RPMI8226 (cell line): ENCODE measurements around the gene C2.
"Not testable (repeated sequence)": the region's sequence is repeated elsewhere in the genome, so short reads cannot be mapped to it uniquely, and the experiment has no call there.

Experiments
- DNase-seq: peaks from one replicate; pipeline ENCODE4 v3.0.0-alpha.2; 2015

C2 gene

DNA sequence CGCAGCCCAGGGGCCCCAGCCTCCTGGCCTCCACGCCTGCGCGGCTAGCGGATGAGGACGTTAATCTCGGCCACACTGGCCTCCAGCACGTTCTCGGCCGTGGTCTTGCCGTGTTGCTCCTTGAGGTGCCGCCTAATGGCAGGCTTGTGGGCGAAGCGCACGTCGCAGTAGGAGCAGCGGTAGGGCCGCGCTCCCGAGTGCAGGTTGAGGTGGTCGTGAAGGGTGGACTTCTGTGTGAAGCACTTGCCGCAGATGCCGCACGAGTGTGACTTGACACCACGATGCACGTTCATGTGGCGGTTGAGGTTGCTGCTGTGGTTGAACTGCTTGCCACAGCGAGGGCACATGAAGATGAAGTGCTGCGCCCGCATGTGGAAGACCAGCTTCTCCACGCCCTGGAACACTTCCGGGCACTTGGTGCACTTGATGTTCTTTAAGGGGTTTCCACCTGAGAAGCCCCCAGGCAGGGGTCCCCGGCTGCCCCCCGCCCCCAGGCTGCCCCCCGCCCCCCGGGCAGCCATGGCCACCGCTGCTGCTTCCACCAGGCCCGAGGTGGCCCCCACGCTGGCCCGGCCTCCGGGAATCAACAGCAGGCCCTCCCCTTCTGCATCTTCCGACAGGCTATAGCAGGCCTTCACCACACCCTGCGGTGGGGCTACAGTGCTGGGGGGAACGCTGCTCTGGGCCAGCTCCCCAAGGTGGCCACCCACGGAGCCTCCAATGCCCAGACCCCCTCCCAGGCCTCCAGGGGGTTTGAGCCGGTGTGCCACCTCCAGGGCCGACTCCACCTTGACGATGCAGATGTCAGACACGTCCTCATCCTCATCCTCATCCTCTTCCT lies 27.4 kb upstream of the C2 start:
- no peak for DNase-seq

DNA sequence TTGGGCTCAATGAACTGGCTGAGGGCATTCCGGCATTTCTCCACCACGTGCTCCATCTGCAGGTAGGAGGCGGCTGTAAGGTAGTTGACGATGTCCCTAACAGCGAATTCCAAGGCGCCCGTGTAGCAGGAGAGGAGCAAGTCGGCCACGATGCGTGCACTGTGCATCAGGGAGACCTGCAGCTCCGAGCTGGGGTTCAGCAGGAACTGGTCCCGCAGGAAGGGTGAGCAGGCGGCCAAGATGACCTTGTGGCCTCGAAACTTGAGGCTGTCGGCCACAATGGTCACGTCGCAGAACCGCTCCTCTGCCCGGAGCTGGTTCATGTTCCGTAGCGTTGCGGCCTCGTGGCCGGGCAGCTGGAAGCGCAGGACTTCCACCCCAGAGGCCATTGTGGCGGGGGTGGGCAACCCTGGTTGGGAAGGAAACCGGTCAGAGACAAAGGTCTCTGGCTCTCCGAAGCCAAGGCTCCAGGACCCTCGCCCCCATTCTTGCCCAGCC lies 26.6 kb upstream of the C2 start:
- no peak for DNase-seq

GRCh38 chr6:31901415-31901952 lies 26.0 kb upstream of the C2 start:
- peak; percentile 67 for DNase-seq

DNA sequence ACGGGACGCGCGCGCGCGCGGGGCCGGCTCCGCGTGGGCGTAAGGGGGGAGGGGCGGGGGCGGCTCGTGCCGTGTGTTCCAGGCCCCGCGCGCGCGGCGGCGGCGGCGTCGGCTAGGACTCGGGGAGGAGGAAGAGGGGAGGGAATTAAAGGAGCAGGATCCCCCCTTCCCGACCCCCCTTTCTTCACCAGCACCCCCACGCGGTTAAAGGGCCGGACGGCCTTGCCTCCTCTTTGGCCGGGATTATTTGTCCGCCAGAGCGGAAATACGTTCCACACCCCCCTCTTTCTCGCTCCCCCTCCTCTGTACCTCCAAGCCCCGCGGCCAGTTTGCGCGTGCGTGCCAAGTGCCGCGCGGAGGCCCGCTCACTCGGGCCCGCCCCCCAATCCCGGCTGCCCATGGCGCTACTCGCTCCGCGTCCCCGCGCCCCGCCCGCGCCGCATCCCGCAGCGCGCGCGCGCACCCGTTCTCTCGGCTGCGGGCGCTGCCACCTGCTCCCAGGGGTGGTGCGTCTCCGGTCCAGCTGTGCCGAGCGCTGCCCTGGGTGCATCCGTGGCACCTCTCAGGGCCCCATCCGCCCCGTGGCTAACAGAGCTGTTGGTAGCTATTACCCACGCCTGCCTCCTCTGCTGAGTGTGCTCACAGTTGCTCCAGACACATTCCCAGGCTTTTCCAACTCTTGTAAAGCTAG lies 25.4 kb upstream of the C2 start, which contains the start of gene ZBTB12:
TSS of gene ZBTB12 (minus strand) at position 134 of the 691 bp plus-strand sequence. CDS start 781 bp downstream, outside the sequence.
- peak; percentile 95 for DNase-seq

- DNase-seq: no peak
Observed at GRCh38 chr6:31903957-31904356, 23.6 kb upstream of the C2 start.

GRCh38 chr6:31905041-31905440 lies 22.5 kb upstream of the C2 start:
- no peak for DNase-seq

- no peak for DNase-seq
Observed at GRCh38 chr6:31906122-31906521, 21.4 kb upstream of the C2 start.

DNA sequence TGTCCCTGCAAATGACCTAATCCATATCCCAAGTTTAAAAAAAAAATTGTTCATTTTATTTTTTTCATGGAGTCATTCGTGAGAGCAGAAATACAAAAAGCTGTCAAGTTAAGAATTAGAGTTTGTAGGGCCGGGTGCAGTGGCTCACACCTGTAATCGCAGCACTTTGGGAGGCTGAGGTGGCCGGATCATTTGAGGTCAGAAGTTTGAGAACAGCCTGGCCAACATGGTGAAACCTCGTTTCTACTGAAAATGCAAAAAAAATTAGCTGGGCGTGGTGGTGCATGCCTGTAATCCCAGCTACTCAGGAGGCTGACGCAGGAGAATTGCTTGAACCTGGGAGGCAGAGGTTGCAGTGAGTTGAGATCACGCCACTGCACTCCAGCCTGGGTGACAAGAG lies 20.8 kb upstream of the C2 start:
- DNase-seq: peak; percentile 59

DNA sequence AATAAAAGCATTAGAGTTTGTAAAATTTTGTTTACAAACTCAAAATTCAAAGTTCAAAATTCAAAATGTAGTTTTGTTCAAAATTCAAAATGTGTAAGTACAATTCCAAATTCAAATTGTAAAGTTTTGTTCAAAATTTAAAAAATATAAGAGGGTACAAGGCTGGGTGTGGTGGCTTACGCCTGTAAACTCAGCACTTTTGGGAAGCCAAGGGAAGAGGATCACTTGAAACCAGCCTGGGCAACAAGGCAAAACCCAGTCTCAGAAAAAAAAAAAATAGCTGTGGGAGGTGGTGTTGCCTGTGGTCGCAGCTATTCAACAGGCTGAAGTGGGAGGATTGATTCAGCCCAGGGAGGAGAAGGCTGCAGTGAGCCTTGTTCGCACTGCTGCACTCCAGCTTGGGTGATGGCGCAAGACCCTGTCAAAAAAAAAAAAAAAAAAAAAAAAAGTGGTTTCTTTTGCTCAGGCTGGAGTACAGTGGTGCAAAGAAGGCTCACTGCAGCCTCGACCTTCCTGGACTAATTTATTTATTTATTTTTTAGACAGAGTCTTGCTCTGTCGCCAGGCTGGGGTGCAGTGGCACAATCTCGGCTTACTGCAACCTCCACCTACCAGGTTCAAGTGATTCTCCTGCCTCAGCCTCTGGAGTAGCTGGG lies 20.2 kb upstream of the C2 start:
- peak; percentile 64 for DNase-seq

DNA sequence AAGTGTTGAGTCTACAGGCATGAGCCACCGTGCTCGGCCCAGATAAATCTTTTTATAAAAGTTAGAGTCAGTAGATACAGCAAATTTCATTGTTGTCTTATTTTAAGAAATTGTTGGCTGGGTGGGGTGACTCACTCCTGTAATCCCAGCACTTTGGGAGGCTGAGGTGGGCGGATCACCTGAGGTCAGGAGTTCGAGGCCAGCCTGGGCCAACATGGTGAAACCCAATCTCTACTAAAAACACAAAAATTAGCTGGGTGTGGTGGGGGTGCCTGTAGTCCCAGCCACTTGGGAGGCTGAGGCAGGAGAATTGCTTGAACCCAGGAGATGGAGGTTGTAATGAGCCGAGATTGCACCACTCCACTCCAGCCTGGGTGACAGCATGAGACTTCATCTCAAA lies 19.3 kb upstream of the C2 start:
- not testable (repeated sequence) for DNase-seq

DNA sequence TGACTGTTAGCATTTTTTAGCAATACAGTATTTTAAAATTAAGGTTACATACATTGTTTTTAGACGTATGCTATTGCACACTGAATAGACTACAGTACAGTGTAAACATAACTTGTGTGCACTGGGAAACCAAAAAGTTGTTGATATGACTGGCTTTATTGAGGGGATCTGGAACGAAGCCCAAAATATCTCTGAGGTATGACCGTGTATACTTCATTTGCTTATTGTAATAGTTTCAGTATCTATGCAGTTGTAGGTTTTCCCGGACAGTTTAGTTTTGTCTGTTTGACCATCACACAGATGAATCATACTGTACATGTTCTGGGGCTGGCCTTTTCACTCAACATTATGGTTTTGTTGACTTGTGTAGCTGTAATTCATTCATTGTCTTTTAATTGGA lies 18.7 kb upstream of the C2 start:
- peak; percentile 52 for DNase-seq

DNA sequence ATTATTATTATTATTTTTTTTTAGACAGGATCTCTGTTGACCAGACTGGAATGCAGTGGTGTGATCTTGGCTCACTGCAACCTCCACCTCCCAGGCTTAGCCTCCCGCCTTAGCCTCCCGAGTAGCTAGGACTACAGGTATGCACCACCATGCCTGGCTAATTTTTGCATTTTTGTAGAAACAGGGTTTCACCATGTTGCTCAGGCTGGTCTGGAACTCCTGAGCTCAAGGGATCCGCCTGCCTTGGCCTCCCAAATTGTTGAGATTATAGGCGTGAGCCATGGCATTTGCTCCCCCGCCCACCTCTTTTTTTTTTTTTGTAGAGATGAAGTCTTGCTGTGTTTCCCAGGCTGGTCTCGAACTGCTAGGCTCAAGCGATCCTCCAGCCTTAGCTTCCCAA lies 18.2 kb upstream of the C2 start:
- not testable (repeated sequence) for DNase-seq

GRCh38 chr6:31911826-31912585 lies 15.5 kb upstream of the C2 start:
- DNase-seq: no peak

- DNase-seq: no peak
Observed at GRCh38 chr6:31915351-31915750, 12.2 kb upstream of the C2 start.

- DNase-seq: no peak
Observed at GRCh38 chr6:31915756-31916155, 11.8 kb upstream of the C2 start.

GRCh38 chr6:31918069-31918720 lies 9.3 kb upstream of the C2 start:
- no peak for DNase-seq

- no peak for DNase-seq
Observed at GRCh38 chr6:31919624-31920303, 7.8 kb upstream of the C2 start.

DNA sequence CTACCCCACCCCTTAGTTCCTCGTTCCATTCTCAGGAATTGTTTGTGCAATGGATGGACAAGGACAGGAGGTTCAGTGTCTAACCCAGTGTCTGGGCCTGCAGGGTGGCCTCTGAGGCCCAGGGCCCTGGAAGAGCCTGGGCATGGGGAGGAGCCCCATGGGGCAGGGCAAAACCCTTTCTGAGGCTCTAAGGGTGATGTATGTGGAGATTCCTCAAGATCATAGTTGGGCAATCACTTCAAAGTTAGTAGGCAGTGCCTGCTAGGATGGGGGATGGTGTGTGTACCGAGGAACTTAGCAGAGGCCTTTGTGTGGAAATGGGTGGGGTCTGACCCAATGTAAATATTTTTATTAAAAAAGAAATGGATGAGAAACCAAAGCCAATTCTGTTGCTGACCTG lies 6.7 kb upstream of the C2 start:
- DNase-seq: no peak

GRCh38 chr6:31922942-31923341 lies 4.6 kb upstream of the C2 start:
- DNase-seq: peak; percentile 57

GRCh38 chr6:31927863-31928671 lies 550 bp downstream of the C2 start:
- DNase-seq: no peak

DNA sequence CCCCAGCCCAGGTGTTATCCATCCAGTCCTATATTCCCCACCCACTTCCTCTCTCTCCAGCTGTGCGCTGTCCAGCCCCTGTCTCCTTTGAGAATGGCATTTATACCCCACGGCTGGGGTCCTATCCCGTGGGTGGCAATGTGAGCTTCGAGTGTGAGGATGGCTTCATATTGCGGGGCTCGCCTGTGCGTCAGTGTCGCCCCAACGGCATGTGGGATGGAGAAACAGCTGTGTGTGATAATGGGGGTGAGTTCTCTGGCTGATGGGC lies 1.1 kb downstream of the C2 start:
- DNase-seq: no peak
